ENCODE measurements around the gene RNGTT. TPM values are rescaled to one million over a fixed set of nuclear protein-coding genes. Genes with fewer than 3 reads are reported as not detected.

RNGTT gene
- total RNA-seq, 1 donor from 2014 or later = 11.4 TPM

DNA sequence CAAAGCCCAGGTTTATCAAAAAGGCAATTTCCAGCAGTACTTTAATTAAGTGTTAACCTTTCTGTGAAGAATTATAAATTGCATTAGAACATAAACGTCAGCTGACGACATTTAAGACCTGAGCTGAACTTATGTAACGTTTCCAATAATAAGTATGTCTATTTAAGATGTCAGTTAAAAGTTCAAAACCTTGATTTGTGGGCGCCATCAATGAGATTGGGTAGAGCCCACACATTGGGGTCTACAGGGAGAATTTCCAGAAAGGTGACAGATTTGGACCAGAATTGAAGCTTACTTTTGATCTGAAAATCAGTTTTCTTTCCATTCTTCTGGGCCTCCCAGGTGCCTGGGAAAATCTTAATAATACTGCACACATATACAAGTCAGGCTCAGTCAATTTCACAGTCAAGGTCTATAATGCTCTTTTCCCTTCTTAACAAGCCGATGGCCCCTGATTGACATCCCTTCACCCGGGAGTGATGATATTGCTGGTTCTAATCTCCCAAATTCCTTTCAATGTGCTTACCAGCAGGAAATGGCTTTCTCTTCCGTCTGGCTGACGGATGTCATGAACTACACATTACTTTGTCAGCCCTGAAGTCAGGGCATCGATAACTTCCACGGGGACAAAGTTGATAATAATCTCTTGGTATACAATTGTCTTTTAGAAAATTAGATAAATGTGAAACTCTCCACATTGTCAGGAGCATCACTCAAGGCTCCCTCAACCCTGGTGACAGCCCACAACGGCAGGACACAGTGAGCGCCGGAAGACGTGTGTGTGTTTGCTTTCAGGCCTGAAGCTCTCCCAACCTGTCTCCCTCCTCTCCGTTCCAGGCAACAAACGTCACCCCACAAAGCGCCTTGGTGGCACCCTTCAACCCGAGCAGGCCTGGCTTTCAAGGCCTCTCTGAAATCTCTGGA, 400.8 kb downstream of the RNGTT start:
- Histone ChIP-seq H3K9me3 (no peaks in the 10 kb centered on the region), H3K36me3 (no peaks in the 10 kb centered on the region), H3K27ac (no peak overlapping the region), H3K4me1 (no peaks in the 10 kb centered on the region), H3K27me3 (ENCODE audit: low read depth) (no peaks in the 10 kb centered on the region), H3K4me3 (no peak overlapping the region)
- no peak for ATAC-seq
- TF ChIP-seq, protein P1, sequence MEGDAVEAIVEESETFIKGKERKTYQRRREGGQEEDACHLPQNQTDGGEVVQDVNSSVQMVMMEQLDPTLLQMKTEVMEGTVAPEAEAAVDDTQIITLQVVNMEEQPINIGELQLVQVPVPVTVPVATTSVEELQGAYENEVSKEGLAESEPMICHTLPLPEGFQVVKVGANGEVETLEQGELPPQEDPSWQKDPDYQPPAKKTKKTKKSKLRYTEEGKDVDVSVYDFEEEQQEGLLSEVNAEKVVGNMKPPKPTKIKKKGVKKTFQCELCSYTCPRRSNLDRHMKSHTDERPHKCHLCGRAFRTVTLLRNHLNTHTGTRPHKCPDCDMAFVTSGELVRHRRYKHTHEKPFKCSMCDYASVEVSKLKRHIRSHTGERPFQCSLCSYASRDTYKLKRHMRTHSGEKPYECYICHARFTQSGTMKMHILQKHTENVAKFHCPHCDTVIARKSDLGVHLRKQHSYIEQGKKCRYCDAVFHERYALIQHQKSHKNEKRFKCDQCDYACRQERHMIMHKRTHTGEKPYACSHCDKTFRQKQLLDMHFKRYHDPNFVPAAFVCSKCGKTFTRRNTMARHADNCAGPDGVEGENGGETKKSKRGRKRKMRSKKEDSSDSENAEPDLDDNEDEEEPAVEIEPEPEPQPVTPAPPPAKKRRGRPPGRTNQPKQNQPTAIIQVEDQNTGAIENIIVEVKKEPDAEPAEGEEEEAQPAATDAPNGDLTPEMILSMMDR (IDR thresholded peaks at IDR 0.05) = no peak
- intact Hi-C loops (cut with DNase I) = no loop called here
- DNase-seq = no peak

DNA sequence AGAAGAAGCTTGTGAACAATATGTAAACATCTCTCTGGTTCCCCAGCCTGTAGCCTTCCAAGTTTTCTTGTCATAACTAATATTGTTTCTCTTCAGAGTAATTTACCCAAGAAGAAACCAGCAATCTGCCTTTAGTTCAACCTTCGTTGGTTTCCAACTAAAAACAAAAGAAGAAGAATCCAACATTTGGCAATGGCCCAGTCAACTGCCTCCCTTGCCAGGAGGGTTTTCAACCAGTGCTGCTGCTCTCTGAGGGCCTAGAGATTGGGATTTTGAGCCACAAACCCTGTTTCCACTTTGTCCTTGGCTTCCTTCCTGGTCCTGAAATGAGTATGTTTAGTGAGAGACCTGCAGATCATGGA, 401.5 kb downstream of the RNGTT start:
- no peak overlapping the region for H3K27ac ChIP-seq
- TF ChIP-seq, protein P1 (IDR thresholded peaks at IDR 0.05) = no peak
- no peaks in the 10 kb centered on the region for H3K27me3 ChIP-seq (ENCODE audit: low read depth)
- no peak for ATAC-seq
- no peaks in the 10 kb centered on the region for H3K36me3 ChIP-seq
- no peaks in the 10 kb centered on the region for H3K9me3 ChIP-seq
- DNase-seq = no peak
- intact Hi-C loops (cut with DNase I) = no loop called here
- no peaks in the 10 kb centered on the region for H3K4me1 ChIP-seq
- no peak overlapping the region for H3K4me3 ChIP-seq

DNA sequence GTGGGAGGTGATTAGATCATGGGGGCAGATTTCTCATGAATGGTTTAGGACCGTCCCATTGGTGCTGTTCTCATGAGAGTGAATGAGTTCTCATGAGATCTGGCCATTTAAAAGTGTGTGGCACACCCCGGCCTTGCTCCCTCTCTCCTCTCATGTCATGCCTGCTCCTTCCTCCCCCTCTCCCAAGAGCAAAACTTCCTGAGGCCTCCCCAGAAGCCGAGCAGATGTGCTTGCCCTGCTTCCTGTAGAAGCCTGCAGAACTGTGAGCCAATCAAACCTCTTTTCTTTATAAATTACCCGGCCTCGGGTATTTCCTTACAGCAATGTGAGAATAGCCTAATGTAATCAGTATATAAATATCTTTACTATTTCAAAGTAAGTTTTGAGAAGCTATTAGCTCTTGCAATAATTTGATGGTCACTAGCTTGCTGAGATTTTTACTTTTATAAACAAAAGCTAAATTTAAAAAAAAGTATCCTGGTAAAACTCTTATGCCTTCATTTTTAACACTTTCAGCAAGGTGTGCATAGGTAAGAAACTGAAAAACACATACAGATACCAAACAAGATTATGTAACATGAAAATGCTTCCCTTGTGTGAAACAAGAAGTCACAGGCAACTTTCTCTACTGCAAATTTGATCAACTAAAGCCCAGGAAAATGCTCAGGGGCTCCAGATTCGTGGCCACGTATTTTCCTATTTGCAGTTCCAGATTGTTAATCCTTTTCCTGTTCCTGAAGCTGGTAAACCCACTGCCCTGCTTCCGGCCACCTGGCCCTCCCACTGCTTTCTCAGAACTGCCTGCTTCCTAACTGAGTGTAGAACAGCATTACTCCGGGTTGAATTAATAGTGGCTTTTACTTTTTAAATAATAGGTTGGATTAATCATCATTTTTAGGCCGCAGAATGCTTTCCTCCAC, 402.1 kb downstream of the RNGTT start:
- no peaks in the 10 kb centered on the region for H3K9me3 ChIP-seq
- intact Hi-C loops (cut with DNase I) = no loop called here
- H3K4me1 ChIP-seq = no peaks in the 10 kb centered on the region
- H3K36me3 ChIP-seq = no peaks in the 10 kb centered on the region
- no peak overlapping the region for H3K27ac ChIP-seq
- ATAC-seq (no peak), DNase-seq (no peak)
- H3K4me3 ChIP-seq = no peak overlapping the region
- TF ChIP-seq, protein P1 (IDR thresholded peaks at IDR 0.05) = no peak
- no peaks in the 10 kb centered on the region for H3K27me3 ChIP-seq (ENCODE audit: low read depth)

Other genes starting within 250 kb of the RNGTT start
- gene PNRC1, start 117.1 kb upstream of the RNGTT start, total RNA-seq = 198 TPM
- not detected for gene SRSF12, start 154.5 kb upstream of the RNGTT start, total RNA-seq
- 8.1 TPM for gene PM20D2, start 182.4 kb upstream of the RNGTT start, total RNA-seq